Activated CD4-positive, alpha-beta T cell treated with anti-CD3 and anti-CD28 coated beads, Interleukin-2, amount 50 U/mL, for 4 hours (primary cell): Measurements from ENCODE around the gene TOM1.

ENCODE experiments used
- DNase-seq, 2 experiments: peaks; one replicate each; pipeline ENCODE4 v3.0.0-alpha.2; 2020

Gene TOM1

DNA sequence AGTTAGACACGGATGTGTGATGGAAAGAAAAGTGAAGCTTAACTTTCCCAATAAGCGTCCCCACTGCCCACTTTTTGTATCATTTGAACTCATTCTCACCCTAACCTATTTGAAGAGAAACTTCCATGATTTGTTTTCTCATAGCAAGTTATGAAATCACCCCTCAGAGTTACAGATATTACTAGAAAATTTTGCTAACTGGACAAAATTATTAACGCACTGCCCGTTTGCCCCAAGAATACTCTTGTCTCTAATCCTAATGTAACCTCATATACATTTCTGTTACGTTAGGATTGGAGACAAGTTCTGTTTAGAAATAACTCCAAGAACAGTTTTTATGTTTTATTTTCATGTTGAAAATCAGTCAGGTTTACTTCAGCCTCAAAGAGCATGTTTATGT lies 25.5 kb downstream of the TOM1 start:
- no peak for DNase-seq

DNA sequence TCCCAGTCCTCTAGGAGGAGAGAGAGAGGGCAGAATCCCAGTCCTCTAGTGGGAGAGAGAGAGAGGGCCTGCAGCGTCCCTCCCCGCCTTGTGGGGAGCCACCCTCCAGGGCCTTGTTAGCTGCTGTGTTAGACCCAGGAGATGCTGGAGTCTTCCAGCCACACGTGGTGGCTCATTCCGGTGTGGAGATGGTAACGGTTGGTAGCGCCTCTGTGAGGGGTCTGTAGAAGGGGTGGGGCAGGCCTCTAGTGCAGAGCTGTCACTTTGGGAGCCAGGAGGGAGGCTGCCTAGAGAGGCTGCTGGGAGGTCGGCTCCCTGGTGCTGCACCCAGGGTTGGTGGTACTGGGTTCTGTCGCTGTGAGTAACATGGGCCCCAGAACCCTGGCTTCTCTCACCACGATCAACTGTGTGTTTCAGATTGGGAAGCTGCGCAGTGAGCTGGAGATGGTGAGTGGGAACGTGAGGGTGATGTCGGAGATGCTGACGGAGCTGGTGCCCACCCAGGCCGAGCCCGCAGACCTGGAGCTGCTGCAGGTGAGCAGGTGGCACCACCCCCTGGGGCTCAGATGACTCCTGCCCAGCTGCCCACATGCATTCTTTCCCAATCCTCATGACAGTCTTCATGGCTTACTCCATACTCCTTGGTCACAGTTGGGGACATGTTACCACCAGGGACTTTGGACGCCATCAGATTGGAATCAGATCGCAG lies 27.3 kb downstream of the TOM1 start:
- no peak for DNase-seq

DNA sequence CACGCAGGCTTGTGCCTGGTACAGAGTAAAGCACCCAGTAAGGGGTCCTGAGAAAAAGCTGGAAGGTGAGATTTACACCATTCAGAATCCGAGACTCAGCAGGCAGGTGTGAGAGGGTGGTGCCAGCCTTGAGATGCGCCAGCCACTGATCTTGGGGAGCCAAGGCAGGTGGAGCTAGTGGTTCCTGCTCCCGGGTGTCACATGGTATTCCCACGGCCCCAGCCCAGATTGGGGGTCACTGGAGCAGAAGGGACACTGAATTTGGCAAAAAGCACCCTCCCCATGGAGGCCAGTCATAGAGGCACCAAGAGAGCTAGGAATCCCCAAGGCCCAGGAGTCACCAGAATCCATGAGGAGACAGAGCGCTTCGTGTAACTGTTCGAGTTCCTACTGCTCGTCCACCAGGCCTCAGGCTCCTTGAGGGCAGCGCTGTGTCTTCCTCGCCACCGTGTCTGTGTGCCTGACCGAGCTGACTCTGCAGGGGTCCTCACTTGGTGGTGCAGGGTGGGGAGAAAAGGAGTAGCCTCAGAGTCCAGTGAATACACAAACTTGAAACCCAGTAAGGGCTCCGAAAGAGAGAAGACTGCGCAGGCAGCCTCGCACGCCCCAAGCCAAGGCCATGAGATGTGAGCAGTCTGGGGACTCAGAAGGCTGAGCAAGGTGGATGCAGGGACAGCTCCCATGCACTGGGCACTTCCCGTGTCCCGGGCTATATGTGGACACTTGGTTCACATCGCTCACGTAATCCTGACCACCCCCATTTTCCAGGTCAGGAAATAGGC lies 28.2 kb downstream of the TOM1 start:
- DNase-seq = no peak

DNA sequence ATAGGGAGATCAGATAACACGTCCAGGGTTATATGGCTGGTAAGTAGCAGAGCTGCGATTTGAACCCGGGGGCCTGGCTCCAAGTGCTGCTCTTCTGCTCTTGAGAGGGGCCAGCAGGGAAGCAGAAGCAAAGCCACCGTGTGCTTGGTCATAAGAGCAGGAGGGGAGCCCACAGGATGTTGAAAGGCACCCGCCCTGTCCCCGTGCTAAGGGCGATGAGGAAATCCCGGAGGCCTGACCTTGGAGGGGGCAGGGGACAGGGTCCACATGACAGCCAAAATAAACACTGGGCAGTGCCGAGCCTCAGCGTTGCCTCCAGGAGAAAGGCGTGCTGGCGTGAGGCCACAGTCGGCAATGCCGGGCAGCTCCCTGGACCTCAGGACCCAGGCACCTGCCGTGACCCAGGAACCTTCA lies 28.8 kb downstream of the TOM1 start:
- DNase-seq = no peak

DNA sequence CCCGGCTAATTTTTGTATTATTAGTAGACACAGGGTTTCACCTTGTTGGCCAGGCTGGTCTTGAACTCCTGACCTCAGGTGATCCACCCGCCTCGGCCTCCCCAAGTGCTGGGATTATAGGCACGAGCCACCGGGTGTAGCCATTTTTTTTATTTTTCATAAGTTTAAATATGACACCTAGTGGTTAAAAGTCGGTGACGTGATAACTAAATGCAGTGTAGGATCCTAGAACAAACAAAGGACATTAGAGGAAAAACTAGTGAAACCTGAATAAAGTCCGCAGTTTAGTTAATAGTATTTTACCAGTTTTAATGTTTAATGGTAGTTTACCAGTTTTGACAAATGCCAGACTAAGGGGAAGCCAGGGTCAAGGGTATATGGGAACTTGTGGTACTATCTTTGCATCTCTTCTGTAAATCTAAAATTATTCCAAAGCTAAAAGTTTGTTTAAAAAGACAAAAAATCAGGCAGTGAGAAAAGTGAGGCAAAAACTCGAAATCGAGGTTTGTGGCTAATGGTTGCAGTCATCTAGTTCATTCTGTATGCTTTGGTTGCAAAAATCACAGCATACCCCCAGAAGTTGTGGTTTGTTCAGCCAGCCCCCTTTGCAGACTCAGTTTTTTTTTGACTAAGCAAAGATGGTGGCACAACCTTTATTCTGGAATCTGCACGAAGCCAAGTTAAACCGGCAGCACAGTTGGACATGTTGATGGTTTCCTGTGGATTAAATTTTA lies 29.6 kb downstream of the TOM1 start:
- no peak for DNase-seq

DNA sequence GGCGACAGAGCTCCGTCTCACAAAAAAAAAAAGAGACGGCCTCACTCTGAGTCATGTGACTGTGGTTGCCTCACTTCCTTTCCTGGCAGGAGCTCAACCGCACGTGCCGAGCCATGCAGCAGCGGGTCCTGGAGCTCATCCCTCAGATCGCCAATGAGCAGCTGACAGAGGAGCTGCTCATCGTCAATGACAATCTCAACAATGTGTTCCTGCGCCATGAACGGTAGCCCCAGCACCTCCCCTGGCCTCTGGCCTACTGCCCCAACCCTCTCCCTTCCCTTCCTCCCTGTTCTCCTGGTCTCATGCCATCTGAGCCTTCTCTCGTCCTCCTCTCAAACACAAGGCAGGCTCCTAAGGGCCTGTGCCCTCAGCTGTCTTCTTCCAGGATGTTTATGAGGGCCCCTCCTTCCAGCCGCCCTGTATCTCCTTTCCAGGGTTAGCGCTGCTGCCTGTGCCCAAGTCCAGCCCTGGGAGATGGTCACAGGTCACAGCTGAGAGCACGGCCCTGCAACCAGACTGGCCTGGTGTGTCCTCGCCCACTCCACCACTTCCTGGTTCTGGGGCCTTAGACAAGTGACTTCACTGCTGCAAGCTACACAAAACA lies 30.7 kb downstream of the TOM1 start:
- peak; percentile 29 to 35 for DNase-seq

DNA sequence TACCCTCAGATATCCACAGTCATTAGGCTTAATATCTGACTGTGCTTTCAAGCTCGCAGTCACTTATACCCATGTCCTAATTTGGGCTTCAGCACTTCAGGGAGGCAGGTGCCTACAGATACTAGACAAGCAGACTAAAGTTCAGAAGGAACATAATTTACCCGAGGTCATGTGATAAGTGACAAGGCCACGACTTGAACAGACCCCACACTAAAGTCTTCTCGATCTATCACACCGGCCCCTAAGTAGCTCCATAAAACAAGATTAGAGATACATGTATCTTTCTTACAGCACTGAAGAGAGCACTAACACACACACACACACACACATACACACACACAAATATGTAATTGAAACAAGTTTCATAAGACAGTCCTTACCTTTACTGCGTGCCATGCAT lies 32.6 kb downstream of the TOM1 start:
- no peak for DNase-seq

DNA sequence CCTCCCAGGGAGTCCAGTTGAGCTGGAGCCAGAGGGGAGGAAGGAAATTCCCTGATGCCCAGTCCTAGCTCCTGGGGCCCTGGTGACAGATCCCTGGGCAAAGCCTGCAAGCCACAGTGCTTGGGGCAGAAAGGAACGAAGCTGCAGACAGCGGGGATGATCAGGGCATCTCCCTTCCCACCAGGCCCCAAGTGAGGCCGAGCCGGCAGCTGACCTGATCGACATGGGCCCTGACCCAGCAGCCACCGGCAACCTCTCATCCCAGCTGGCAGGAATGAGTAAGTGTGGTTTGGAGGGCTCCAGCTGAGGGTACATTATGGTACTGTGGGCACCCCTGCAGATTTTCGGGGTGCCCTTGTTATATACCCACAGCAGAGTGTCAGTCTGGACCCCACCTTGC lies 33.5 kb downstream of the TOM1 start:
- DNase-seq = no peak

DNA sequence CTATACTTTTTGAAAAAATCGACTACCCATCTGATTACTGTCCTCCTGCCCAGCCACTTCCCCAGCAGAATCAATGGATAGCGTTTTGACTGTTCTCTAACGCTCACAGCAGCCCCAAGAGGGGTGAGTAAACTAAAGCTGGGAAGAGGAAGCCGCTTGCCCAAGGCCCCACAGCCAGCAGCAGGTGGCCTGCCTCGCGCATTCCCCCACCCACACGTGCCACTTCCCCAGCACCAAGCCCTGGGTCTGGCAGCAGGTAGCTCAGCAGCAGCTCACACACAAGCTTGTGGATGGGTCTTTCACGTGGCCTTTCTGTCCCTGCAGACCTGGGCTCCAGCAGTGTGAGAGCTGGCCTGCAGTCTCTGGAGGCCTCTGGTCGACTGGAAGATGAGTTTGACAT lies 34.3 kb downstream of the TOM1 start:
- DNase-seq = no peak

DNA sequence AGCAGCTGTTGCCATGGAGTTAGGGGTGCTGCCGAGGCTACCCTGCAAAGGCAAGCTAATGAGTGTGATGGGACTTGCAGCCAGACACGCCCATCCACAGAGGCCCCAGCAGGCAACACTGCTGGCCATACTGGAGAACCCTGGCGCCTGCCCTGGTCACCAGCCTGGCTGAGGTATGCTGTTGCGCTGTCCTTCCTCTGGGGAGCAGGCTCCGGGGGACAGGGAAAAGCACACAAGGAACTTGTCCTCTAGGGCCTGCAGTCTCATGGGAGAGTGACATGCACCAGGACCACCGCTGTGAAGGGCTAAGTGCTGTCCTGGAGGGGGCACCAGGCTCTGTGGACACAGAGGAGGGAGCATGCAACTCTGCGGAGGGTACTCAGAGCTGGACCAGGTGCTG lies 35.8 kb downstream of the TOM1 start:
- no peak for DNase-seq

DNA sequence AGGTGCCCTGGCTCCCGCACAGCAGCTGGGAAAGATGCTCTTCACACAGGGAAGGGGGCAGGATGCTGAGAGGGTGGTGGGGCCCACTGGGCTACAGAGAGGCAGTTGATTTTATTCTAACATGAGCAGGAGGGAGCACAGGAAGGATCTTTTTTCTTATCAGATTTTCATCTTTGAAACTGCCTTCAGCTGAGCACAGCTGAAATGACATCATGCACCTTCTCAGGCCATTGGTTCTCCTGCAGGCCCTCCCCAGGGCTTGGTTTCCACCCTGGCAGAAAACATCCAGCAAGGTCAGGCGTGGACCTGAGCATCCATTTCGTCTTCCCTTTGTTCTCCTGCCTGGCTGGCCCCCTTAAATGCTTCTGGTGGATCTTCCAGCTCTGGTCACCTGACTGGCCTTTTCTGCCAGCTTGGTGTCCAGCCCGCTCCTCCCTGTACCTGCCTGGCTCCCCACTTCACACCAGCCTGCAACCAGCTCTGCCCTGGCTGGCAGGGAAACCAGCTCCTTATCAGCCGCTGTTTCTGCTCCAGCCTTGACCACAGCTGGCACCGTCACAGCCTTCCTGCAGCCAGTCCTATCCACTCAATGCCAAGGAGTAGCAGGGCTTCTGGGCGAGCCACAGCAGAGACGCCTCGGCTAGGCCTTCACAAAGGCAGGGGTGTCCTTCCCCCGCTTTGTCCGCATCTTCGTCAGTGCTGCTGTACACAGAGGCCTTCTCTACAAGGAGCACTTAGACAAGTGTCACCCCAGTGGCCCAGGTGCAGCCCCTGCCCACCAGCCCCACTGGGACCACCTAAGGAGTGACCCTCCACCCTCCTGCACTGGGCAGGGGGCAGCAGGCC lies 36.5 kb downstream of the TOM1 start:
- no peak for DNase-seq

DNA sequence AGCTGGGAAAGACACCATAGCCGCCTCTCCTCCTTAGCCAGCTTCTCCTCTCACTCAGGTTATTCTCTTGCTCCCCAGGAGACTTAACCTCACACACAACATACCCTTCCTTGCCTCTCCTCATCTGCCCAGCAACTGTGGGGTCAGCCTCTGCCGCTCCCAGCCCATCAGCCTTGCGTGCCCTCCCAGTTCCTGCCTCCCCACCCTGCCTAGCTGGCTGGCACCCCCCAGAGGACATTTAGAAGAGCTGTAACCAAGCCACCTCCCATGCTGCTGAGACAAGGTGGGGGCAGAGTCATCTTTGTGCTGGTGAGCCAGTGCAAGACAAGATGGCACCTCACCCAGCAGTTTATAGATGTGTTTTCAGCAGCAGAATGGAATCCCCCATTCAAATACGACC lies 38.2 kb downstream of the TOM1 start:
- DNase-seq = no peak

DNA sequence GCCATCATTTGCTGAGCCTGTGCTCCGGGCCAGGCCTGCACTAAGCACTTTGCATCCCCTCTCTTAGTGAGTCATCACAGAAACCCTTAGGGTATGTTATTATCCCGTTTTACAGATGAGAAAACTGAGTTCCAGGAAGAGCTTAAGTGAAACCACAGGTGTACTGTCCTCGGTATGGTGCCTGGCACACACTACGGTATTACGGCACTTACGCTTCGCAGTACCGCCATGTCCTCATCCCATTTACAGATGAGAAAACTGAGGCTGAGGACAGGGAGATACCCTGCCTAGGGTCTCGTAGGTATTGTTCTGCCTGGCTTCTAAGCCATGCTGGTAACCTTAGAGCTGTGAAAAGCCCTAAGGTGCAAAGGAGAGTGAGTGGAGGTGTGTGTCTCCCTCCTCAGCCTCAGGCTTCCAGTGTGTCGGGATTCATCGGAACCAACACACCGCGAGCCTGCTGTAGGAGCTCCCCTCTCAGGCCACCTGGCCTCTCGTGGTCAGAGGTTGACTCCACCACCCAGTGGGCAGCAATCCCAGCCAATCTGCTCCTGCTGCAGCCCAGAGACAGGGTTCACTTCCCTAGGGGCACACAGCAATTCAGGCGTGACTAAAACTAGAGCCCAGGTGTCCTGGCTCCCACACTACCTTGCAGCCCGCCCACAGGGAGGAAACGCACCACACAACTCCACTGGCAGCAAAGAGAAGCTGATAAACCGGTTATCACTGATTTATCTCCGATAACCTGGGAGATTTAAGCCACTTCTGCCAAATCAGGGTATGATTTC lies 41.6 kb downstream of the TOM1 start:
- DNase-seq = no peak

DNA sequence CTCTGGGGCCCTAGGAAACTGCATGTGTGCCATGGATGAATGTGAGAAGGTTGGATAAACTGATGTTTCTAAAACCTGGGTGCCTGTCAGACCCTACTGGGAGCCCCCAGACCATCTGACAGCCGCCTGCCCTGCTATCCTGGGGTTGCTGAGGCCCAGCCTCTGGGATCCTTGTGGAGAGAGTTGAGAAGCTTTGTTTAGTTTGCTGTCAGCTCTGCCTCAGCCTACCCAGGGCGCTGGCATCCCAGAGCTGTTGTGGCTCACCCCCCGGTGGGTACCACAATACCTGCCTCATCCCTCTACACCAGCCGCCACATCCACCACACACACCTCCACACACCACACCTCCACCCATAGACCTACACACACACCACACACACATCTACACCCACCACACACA lies 42.7 kb downstream of the TOM1 start:
- no peak for DNase-seq

DNA sequence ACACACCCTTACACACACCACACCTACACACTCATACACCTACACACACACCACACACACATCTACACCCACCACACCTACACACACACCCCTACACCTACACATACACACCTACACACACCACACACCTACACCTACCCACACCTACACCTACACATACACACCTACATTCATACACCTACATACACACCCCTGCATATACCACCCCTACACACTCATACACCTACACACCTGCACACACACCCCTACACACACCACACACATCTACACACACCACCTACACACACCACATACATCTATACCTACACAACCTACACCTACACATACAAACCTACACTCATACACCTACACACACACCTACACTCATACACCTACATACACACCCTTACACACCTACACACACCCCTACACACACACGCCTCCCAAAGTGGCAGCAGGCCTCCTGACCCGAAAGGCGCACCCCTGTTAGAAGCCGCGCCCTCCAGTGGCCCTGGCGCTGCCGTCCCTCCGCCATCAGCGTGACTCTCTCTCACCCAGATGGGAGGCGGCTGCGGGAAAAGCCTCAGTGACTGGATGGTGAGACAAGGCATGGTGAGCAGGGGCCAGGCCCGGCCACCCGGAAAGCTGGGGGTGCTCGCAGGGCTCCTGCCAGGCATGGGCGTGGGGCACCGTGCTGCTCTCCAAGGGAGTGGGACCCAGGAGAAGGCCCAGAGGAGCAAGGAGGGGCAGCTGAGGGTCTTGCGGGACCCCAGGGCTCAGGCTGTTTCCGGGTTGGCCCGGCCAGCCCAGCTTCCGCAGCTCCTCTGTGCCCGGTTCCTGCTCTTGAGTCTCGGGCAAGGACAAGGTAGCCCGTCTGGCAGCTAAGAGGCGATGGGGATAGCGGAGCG lies 44.2 kb downstream of the TOM1 start:
- no peak for DNase-seq

DNA sequence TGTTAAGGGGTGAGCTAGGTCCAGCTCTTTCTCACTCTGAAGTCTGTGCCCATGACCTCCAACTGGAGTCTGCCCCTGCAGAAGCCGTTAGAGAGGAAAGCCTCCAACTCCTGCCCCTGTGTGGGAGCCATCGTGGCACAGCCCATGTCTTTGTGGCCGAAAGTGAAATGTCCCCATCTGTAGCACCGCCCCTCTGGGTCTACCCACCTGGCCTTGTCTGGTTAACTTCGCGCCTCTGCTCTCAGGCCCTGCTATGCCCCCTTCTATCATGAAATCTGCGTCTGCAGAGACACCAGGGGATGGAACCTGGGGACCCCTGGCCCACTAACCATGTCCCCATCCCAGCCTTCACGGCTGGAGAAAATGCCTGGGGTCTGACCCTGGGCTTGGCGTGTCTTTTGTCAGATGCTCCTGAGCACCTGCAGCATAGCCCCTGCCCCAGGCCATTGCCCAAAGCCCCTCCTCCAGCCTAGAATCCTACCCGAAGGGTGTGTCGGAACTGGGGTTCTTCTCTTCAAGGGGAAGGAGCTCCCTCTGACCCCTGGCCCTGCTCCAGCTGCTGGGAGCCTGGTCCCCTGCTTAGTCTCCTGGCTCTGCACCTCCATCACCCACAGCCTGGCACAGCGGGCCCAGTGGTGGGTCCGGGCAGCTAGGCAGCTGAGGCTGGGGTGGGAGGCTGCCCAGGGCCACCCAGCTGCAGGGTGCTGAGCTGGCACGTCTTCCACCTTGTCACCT lies 45.4 kb downstream of the TOM1 start:
- DNase-seq = no peak

DNA sequence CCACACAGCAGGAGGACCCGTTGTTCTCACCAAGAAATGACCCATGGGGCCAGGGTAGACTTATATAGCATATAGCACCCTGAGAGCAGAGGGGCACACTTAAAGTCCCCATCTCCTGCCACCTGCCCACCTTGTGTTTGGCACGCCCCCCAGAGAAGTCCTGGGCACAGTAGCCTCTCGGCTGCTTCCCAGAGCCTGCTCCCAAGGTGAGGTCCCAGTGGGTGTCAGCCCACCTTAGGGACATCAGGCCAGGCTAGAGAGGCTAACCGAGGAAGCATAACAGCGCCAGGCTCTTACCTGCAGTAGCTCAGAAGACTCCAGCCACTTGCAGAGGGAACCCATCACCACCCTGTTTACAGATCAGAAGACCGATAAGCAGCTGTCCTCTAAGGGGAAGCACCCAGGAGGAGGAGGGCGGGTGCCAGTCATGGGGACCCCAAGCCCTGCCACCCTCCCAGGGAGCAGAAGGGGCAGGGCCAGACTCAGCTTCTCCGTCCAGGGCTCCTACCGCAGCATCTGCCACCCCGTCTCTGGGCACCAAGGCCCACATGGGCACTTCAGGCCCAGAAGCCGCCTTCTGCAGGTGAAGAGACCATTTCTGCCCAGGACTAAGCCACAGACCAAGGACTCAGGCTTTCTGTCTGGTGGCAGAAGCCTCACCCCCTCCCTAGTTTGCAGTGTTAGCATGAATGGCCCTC lies 46.3 kb downstream of the TOM1 start:
- no peak for DNase-seq

DNA sequence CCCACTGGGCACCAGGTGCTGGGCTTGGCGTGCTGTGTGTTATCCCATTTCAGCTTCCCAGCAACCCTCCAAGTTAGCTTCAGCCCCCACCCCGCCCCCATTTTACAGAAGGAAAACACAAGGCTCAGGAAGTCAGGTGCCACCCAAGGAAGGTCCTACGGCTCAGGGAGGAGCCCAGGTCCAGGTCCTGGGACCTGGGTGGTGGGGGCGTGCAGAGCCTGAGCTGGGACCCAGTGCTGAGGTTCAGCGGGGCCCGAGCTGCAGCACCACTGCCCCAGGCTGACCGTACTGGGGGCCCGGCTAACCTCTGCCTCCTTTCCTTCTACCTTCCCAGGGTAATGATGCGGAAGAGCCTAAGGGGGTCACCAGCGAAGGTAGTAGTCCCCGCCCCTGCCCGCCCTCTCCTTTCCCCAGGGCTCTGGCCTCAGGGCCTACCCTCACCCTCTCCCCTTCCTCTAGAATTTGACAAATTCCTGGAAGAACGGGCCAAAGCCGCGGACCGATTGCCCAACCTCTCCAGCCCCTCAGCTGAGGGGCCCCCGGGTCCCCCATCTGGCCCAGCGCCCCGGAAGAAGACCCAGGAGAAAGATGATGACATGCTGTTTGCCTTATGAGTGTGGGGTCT lies 47.0 kb downstream of the TOM1 start:
- no peak for DNase-seq

DNA sequence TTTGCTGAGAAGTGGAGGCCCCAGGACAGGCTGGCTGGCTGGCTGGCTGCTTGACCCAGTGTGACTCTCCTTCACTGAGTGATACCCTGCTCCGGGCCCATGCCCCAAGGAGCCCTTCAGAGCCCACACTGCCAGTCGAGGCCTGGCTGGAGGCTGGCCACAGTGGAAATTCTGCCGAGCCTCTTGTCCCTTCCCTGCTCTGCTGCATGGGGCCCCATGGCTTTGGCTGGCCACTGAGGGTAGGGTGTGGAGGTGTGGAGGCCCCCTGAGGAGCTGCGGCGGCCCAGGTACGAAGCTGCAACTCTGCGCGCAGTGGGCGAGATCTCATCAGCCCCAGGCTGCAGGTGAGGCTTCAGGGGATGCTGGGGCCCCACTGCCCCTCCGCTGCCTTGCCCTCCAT lies 47.8 kb downstream of the TOM1 start:
- DNase-seq = no peak
